Adipocyte (in vitro differentiated cells): Measurements from ENCODE around the gene PSME2.

Experiments
- DNase-seq: peaks from one replicate; pipeline ENCODE4 v3.0.0-alpha.2; 2015; ENCODE audit warnings: low read depth
- H3K27me3 ChIP-seq: replicated peaks from 2 replicates; pipeline ENCODE4 v1.7.0; 2013; ENCODE audit warnings: mild to moderate bottlenecking, low read length, moderate library complexity; ENCODE audit not compliant: control insufficient read depth, insufficient read depth
- H3K36me3 ChIP-seq: 2 replicates; pipeline ENCODE4 v1.7.0; 2013; ENCODE audit warnings: low read length, mild to moderate bottlenecking, moderate library complexity; ENCODE audit not compliant: control insufficient read depth, insufficient read depth, severe bottlenecking
- H3K4me1 ChIP-seq: 2 replicates; pipeline ENCODE4 v1.7.0; 2013; ENCODE audit warnings: mild to moderate bottlenecking, low read length, moderate library complexity; ENCODE audit not compliant: control insufficient read depth, insufficient read depth
- H3K4me3 ChIP-seq: 2 replicates; pipeline ENCODE4 v1.7.0; 2013; ENCODE audit warnings: mild to moderate bottlenecking, low read length, moderate library complexity
- H3K9ac ChIP-seq: 2 replicates; pipeline ENCODE4 v1.7.0; 2013; ENCODE audit warnings: mild to moderate bottlenecking, low read length, moderate library complexity
- H3K9me3 ChIP-seq: 2 replicates; pipeline ENCODE4 v1.7.0; 2013; ENCODE audit warnings: mild to moderate bottlenecking, low read length, moderate library complexity; ENCODE audit not compliant: control insufficient read depth

The PSME2 gene

GRCh38 chr14:24093901-24094840, 52.2 kb downstream of the PSME2 start, which contains the start of gene PCK2:
TSS of gene PCK2 (plus strand) at chr14:24094311. CDS start at chr14:24094406, 95 bp downstream.
- DNase-seq: peak; percentile 96
- Histone ChIP-seq H3K27me3 (no peaks in the 10 kb centered on the region), H3K9me3 (no peaks in the 10 kb centered on the region)

More at GRCh38 chr14:24093901-24094840, 52.2 kb downstream of the PSME2 start, which contains the start of gene PCK2:
- Histone ChIP-seq H3K9ac (peak within 1 kb of the TSS; percentile 94), H3K4me3 (peak within 1 kb of the TSS; percentile 91), H3K36me3 (peaks cover 13% of the 10 kb centered on the region), H3K4me1 (peaks cover 28% of the 10 kb centered on the region)
